Measurements from ENCODE around the gene CCDC152.
"Not testable (repeated sequence)": the region's sequence is repeated elsewhere in the genome, so short reads cannot be mapped to it uniquely, and the experiment has no call there.

Gene CCDC152, protein sequence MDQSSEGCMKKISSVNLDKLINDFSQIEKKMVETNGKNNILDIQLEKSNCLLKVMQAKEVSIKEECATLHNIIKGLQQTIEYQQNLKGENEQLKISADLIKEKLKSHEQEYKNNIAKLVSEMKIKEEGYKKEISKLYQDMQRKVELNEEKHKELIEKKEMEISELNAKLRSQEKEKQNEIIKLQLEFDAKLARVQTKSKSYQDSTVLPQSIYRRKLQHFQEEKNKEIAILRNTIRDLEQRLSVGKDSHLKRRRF

DNA sequence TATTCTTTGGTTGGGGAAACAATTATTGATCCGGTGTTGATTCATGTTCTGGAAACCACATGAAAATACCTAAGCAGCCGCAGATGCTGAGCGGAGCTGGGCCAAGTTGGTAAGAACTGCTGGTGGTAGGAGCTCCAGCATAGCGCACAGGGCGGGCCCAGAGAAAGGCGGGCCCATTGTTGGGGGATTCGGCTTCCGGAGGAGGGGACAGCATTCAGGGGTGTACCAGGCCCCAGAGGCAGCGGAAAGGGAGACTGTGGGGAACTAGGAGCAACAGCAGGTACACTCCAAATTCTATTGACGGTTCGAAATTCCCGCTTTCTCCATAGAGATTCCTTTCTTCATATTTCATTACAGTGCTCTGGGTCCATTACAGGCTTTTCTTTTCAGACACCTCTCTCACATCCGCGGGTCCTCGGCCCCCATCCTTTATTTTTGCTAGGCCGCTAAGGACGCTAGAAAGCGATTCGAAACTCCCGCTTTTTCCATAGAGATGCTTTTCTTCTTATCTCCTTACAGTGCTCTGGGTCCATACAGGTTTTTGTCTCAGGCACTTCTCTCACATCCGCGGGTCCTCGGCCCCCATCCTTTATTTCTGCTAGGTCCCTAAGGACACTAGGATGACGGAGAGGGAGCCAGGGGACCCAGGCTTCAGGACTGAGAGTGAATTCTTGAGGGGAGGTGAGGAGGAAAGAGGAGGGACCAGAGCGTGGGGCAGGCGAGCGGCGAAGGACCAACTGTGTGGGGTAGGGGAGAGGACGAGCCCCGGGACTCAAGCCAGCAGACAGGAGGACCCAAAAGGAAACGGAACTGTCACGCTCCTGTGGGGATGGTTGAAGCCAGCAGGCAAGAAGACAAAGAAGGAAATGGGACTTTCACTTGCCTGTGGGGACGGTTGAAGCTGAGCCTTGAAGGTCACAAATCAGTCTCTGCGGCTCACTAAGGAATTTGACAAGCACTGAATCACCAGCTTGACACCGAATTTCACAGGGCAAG, at the start of gene CCDC152:
CCDC152 (plus strand) TSS at position 213 of the 996 bp plus-strand sequence. CDS start 2,304 bp downstream, outside the sequence.
- no peak for TF ChIP-seq ZFX (IDR thresholded peaks at IDR 0.05)
- no peak for TF ChIP-seq CTCF (conservative IDR thresholded peaks at IDR 0.05)
- no peak within 1 kb of the TSS for H3K27ac ChIP-seq

DNA sequence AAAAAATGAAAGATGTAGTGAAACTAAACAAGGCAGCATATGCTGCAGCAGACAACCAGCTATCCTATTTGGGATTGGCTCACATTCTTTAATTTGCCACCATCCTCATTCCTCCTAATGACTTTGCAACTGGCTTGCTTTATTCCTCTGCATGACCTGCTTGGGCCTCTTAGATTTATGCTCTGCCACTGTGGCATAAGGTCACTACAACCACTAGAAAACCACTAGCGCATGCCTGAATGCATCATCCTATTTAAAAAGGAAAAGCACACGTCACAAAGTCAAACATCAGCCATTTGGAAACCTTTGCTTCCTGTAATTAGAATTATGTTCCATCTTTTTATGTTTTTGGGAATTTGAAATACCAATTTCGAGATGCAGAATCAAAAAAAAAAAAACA, 40.8 kb upstream of the CCDC152 start:
- no peak overlapping the region for H3K27ac ChIP-seq
- no peak for TF ChIP-seq CTCF (conservative IDR thresholded peaks at IDR 0.05)
- TF ChIP-seq ZFX (IDR thresholded peaks at IDR 0.05), result no peak

- TF ChIP-seq ZFX (IDR thresholded peaks at IDR 0.05) (no peak), CTCF (conservative IDR thresholded peaks at IDR 0.05) (no peak)
- no peak overlapping the region for H3K27ac ChIP-seq
These were observed 38.0 kb upstream of the CCDC152 start for GRCh38 chr5:42718591-42718990.

GRCh38 chr5:42719034-42719433, 37.6 kb upstream of the CCDC152 start:
- H3K27ac ChIP-seq, result no peak overlapping the region
- TF ChIP-seq CTCF (conservative IDR thresholded peaks at IDR 0.05) (no peak), ZFX (IDR thresholded peaks at IDR 0.05) (no peak)

DNA sequence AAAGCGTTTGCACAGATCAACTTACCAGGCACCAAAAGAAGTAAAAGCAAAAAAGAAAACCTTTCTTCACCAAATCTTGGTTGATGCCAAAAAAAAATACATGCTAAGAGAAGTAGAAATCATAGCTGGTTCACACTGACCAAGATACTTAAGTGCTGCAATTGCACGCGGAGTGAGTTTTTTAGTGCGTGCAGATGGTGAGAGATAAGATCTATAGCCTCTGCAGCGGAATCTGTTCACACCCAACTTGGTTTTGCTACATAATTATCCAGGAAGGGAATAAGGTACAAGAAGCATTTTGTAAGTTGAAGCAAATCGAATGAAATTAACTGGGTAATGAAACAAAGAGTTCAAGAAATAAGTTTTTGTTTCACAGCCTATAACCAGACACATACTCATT, 36.4 kb upstream of the CCDC152 start:
- TF ChIP-seq CTCF (conservative IDR thresholded peaks at IDR 0.05) (no peak), ZFX (IDR thresholded peaks at IDR 0.05) (no peak)
- H3K27ac ChIP-seq, result no peak overlapping the region

GRCh38 chr5:42721484-42721883, 35.1 kb upstream of the CCDC152 start:
- TF ChIP-seq ZFX (IDR thresholded peaks at IDR 0.05) (no peak), CTCF (conservative IDR thresholded peaks at IDR 0.05) (no peak)
- no peak overlapping the region for H3K27ac ChIP-seq

DNA sequence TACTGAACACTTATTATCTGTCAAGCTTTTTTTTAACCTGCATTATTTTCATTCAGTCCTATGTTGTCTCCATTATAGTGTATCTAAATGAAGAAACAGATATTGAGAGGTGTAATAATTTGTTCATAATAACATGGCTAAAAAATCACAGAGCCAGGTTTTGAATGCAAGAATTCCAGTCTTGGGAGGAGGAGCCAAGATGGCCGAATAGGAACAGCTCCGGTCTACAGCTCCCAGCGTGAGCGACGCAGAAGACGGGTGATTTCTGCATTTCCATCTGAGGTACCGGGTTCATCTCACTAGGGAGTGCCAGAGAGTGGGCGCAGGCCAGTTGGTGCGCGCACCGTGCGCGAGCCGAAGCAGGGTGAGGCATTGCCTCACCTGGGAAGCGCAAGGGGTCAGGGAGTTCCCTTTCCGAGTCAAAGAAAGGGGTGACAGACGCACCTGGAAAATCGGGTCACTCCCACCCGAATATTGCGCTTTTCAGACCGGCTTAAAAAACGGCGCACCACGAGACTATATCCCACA, 22.0 kb upstream of the CCDC152 start:
- H3K27ac ChIP-seq, result not testable (repeated sequence)

Measured in C4-2B (cell line).